Liver (tissue), 2 donors: ENCODE measurements around the gene PTPRN2.

Experiments used
- ATF3 ChIP-seq: IDR thresholded peaks from 2 replicates; pipeline ENCODE4 v1.6.1; 2016; ENCODE audit warnings: antibody characterized with exemption
- YY1 ChIP-seq: IDR thresholded peaks from 2 replicates; pipeline ENCODE4 v1.6.1; 2016; ENCODE audit warnings: antibody characterized with exemption, mild to moderate bottlenecking
- donor health status: healthy.

DNA sequence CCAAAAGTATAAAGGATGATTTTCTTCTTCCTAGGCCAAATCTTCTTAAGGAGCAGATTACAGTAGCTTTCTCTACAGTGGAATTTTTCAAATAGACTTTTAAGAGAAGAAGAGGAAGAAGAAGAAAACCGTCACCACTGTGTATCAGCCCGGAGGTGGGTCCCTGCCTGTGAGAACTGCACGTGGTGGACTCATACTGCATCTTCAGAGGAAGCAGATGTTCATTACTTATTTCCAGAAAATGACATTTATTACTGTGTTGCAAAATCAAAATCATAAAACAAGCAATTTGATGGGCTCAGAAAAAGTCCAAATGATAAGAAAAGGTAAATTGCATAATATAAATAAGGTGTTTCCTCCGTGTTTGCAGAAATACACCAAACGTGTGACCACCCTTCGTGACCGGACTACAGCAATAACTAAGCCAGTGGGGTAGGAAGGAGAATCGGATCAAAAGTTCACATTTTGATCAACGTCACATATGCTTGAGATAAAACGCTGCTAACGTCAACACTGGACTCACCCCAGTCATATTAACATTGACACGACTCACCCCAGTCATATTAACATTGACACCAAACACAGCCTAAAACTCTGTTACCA is 179.2 kb downstream of the PTPRN2 start:
- no peak for TF ChIP-seq YY1
- no peak for TF ChIP-seq ATF3
